Endothelial cell of umbilical vein (primary cell): ENCODE measurements around the gene LIPT1. TPM values are rescaled to one million over a fixed set of nuclear protein-coding genes. Genes with fewer than 3 reads are reported as not detected.

Experiments used
- BruUV-seq: library from RNA; stranded (reverse); fragments of 400-500 nt; replicated peaks from 2 replicates; lab custom pipeline; 2021; lab: Mats Ljungman, UMichigan
- CTCF ChIA-PET: fragments of 300-600, 350-600 bp; sonication (Branson Sonifier 250); formaldehyde crosslinking; loops from one replicate; lab custom pipeline; 2021; ENCODE audit warnings: antibody characterized with exemption, inconsistent platforms; lab: Charles Lee
- POLR2A ChIA-PET: fragments of 300-600, 350-600 bp; sonication (Branson Sonifier 250); formaldehyde crosslinking; loops from one replicate; lab custom pipeline; 2021; ENCODE audit warnings: antibody characterized with exemption, inconsistent platforms; lab: Charles Lee
- DNase-seq: peaks from one replicate; pipeline ENCODE4 v3.0.0-alpha.2; 2011; ENCODE audit warnings: low read depth, low spot score
- FAIRE-seq: peaks from 2 replicates; lab custom pipeline; 2011; peaks lifted over from hg19 to GRCh38; lab: Jason Lieb, UNC
- H2AFZ ChIP-seq: 2 replicates; pipeline ENCODE4 v1.6.0; 2012; ENCODE audit warnings: low read depth, low read length, control low read depth, inconsistent platforms
- H3K27ac ChIP-seq: 2 replicates; pipeline ENCODE4 v1.5.1; 2011; ENCODE audit warnings: low read depth, mild to moderate bottlenecking, control low read depth, low read length, moderate library complexity; ENCODE audit not compliant: insufficient read depth
- H3K27me3 ChIP-seq, 2 experiments: 2 replicates each; pipeline versions ENCODE4 v1.6.0 to v1.6.1; 2011; ENCODE audit warnings: low read length in 2 of 2, mixed read lengths in 1 of 2; ENCODE audit not compliant: control insufficient read depth in 2 of 2, insufficient read depth in 2 of 2
- H3K36me3 ChIP-seq, 2 experiments: 2 replicates in 1 of 2; 3 replicates in 1 of 2; pipeline ENCODE4 v1.5.1; 2011; ENCODE audit warnings: low read length in 2 of 2, mild to moderate bottlenecking in 1 of 2, moderate library complexity in 1 of 2; ENCODE audit not compliant: control insufficient read depth in 2 of 2, insufficient read depth in 2 of 2; ENCODE audit errors: extremely low read depth in 1 of 2
- H3K4me1 ChIP-seq: 3 replicates; pipeline ENCODE4 v1.5.1; 2011; ENCODE audit warnings: mild to moderate bottlenecking, low read length; ENCODE audit not compliant: control insufficient read depth, insufficient read depth; ENCODE audit errors: extremely low read depth
- H3K4me2 ChIP-seq: 2 replicates; pipeline ENCODE4 v1.6.1; 2011; ENCODE audit warnings: low read length, control low read depth, mixed read lengths; ENCODE audit not compliant: insufficient read depth
- H3K4me3 ChIP-seq, 3 experiments: fragments of 200-600 bp in 1 of 3; sonication (generic), shearing (Covaris generic) in 1 of 3; replicated peaks in 1 of 3; 2 replicates each; pipeline ENCODE4 v1.5.1; 2011 to 2016; ENCODE audit warnings: control low read depth in 3 of 3, low read length in 3 of 3, mild to moderate bottlenecking in 2 of 3, inconsistent platforms in 1 of 3, low read depth in 1 of 3, moderate library complexity in 1 of 3; ENCODE audit not compliant: insufficient read depth in 1 of 3
- H3K79me2 ChIP-seq: 2 replicates; pipeline ENCODE4 v1.6.0; 2012; ENCODE audit warnings: low read length, inconsistent platforms; ENCODE audit not compliant: control insufficient read depth, insufficient read depth
- H3K9ac ChIP-seq: replicated peaks from 2 replicates; pipeline ENCODE3; 2011; ENCODE audit warnings: low read length, control low read depth; ENCODE audit not compliant: insufficient read depth; ENCODE audit errors: extremely low read depth
- H3K9me1 ChIP-seq: replicated peaks from 3 replicates; pipeline ENCODE4 v1.6.0; 2011; ENCODE audit warnings: mild to moderate bottlenecking, low read length; ENCODE audit not compliant: control insufficient read depth, insufficient read depth; ENCODE audit errors: extremely low read depth
- H3K9me3 ChIP-seq: replicated peaks from 2 replicates; pipeline ENCODE4 v1.5.1; 2012; ENCODE audit warnings: low read length, inconsistent platforms; ENCODE audit not compliant: control insufficient read depth, insufficient read depth
- H4K20me1 ChIP-seq: replicated peaks from 2 replicates; pipeline ENCODE3; 2011; ENCODE audit warnings: mild to moderate bottlenecking, low read length; ENCODE audit not compliant: control insufficient read depth, insufficient read depth; ENCODE audit errors: extremely low read depth
- EZH2 ChIP-seq: IDR thresholded peaks from 2 replicates; pipeline ENCODE4 v1.6.1; 2012; ENCODE audit warnings: borderline replicate concordance, low read depth, mild to moderate bottlenecking, moderate library complexity, low read length, inconsistent platforms; ENCODE audit not compliant: severe bottlenecking
- FOS ChIP-seq: IDR thresholded peaks from 2 replicates; pipeline ENCODE4 v1.6.1; 2011; ENCODE audit warnings: mild to moderate bottlenecking, low read length, moderate library complexity, borderline replicate concordance; ENCODE audit not compliant: insufficient read depth
- POLR2A ChIP-seq: IDR thresholded peaks from 2 replicates; pipeline ENCODE4 v1.6.1; 2012; ENCODE audit warnings: low read depth, mild to moderate bottlenecking, control low read depth, low read length
- POLR2AphosphoS5 ChIP-seq: IDR thresholded peaks from 2 replicates; pipeline ENCODE4 v1.6.1; 2012; ENCODE audit warnings: low read depth, mild to moderate bottlenecking, control low read depth, low read length, moderate library complexity; ENCODE audit not compliant: insufficient read depth
- dilution Hi-C: fragments of 300-500 bp; cut with MboI; formaldehyde crosslinking; loops from one replicate; pipeline ENCODE4 v1.15.0; 2019; ENCODE audit warnings: low sequenced_read_pairs; ENCODE audit not compliant: extremely low pct_ligation_motif_present
- intact Hi-C: fragments of 100-400 bp; cut with micrococcal nuclease; formaldehyde crosslinking; loops from one replicate; pipeline ENCODE4 v1.10.0; 2022
- polyA plus RNA-seq, 4 experiments: library from polyadenylated mRNA; depleted of rRNA in 3 of 4; stranded (reverse) in 3 of 4; unstranded in 1 of 4; fragments of >200 nt; gene quantifications; 2 replicates each; pipeline versions ENCODE4 v1.2.1 to v1.2.3, GENCODE V29; 2011 to 2012; ENCODE audit warnings: missing spikeins in 1 of 4
- total RNA-seq: library from RNA; stranded (reverse); gene quantifications from 2 replicates; pipeline ENCODE4 v1.2.3, GENCODE V29; 2021

Gene LIPT1
- total and polyA plus RNA-seq, 2 donors (not counting 3 experiments of a cell fraction or from before 2014, with no cell fraction given), result 3.3 to 4.8 TPM

DNA sequence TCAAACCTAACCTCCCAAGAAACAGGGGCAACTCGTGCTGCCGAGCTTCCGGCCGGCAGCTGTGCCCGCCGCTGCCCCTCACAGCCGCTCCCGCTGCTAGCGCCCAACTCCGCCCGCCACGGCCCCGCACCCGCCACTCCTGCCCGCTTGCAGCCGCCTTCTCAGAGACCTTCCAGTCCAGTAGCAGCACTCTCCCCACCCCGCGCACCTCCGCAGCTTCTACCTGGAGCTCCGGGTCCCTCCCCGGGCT is 14.0 kb upstream of the LIPT1 start:
- Histone ChIP-seq H4K20me1 (no peaks in the 10 kb centered on the region), H3K9me1 (no peaks in the 10 kb centered on the region), H2AFZ (peak overlapping the region; percentile 99), H3K36me3 (no peaks in the 10 kb centered on the region), H3K4me2 (peak overlapping the region; percentile 95), H3K9me3 (no peaks in the 10 kb centered on the region), H3K4me1 (peaks cover 7% of the 10 kb centered on the region), H3K9ac (peak overlapping the region; percentile 38), H3K27ac (no peak overlapping the region), H3K4me3 (peak overlapping the region; percentile 66 to 79 (median 68)), H3K79me2 (no peaks in the 10 kb centered on the region), H3K27me3 (peaks cover 21 to 31% of the 10 kb centered on the region in 2 experiments)
- no TSS peak for BruUV-seq
- ChIA-PET CTCF (interaction anchor here (1.0 to 1.5 kb wide), 5 partner anchors 9 to 491 kb away, joined by 3 to 6 read pairs (median 3); partner anchors contain the start of genes LIPT1 and TSGA10), POLR2A (interaction anchor here (1.2 kb wide), 1 partner anchor 40 kb away, joined by 3 read pairs; the partner anchor contains the start of genes MITD1 and MRPL30)
- FAIRE-seq (no peak), DNase-seq (no peak)
- peak; percentile 3 for TF ChIP-seq EZH2
- TF ChIP-seq POLR2A, result peak; percentile 27
- TF ChIP-seq POLR2AphosphoS5, result no peak
- intact Hi-C loops, result loop anchor here (1.0 kb wide), 2 partner anchors 15 to 41 kb away; partner anchors contain the start of genes MITD1 and MRPL30
- dilution Hi-C loops, result no loop called here

DNA sequence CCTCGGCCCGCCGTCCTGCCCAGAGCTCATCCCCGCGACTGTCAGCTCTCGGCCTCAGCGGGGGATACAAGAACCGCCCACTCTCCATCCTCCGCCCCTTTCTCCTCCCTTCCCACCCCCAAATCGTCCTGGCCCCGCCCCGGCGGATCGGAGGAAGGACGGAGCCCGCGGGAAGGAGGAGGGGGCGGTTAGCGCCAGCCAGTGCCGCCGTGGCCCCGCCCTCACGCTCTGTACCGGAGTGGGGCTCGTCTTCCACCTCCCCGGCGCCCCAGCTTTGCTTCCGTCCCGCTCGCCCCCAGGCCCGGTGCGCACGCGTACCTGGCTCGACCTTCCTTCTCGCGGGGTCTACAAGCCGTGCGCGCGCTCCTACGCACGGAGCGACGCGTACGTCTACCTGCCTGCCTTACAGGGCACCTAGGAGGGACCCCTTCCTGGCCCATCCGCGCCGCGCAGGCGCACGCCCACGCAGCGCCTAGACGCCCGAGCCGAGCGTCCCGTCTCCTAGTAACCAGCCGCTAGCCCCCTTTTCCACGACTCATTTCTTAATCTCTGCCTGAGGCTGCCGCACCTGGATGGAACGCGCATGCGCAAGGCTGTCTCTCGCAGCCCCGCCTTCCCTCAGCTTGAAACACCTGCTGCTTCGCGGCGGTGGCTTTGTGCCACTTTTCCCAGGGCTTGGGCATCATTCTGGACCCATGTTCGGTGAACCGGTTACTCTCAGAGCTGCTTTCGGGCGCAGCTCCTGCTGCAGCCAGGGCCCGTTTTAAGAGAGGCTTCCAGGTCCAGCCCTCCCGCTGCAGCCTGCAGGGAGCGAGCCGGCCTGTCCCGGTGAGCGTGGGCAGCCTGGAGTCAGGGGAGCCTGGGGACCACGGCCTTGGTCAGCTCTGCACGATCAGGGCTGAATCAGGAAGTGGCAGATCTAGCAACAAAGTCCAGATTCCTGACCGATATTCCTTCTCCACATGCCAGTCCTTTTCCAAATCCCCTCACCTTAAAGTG is 13.4 kb upstream of the LIPT1 start, which contains the start of gene C2orf15:
C2orf15 (plus strand) TSS at position 598 of the 999 bp plus-strand sequence. CDS start 8,852 bp downstream, outside the sequence.
- Histone ChIP-seq H3K9ac (peak within 1 kb of the TSS; percentile 38), H3K36me3 (no peaks in the 10 kb centered on the region), H3K4me2 (peak within 1 kb of the TSS; percentile 95), H3K4me3 (peak within 1 kb of the TSS; percentile 66 to 79 (median 68)), H3K27ac (no peak within 1 kb of the TSS), H3K79me2 (no peaks in the 10 kb centered on the region), H4K20me1 (no peaks in the 10 kb centered on the region), H3K9me3 (no peaks in the 10 kb centered on the region), H3K4me1 (peaks cover 7% of the 10 kb centered on the region), H3K9me1 (no peaks in the 10 kb centered on the region), H3K27me3 (peaks cover 21 to 31% of the 10 kb centered on the region in 2 experiments), H2AFZ (peak within 1 kb of the TSS; percentile 99)
- FAIRE-seq (peak; percentile 76), DNase-seq (peak; percentile 84)
- dilution Hi-C loops, result no loop called here
- ChIA-PET POLR2A (interaction anchor here (1.2 kb wide), 1 partner anchor 39 kb away, joined by 3 read pairs; the partner anchor contains the start of genes MITD1 and MRPL30), CTCF (interaction anchor here (0.8 to 1.5 kb wide), 6 partner anchors 9 to 492 kb away, joined by 3 to 6 read pairs (median 3); partner anchors contain the start of genes LIPT1 and TSGA10)
- intact Hi-C loops, result loop anchor here (1.0 kb wide), 2 partner anchors 14 to 40 kb away; partner anchors contain the start of genes MITD1 and MRPL30
- TF ChIP-seq POLR2A (peak; percentile 1), FOS (no peak)
- BruUV-seq, result no TSS peak
